Gastrocnemius medialis (tissue), 4 donors: Measurements from ENCODE around the gene MPC1L. TPM values are rescaled to one million over a fixed set of nuclear protein-coding genes. Genes with fewer than 3 reads are reported as not detected.

Experiments
- ATAC-seq, 2 donors: fragments of 150-250 bp; one replicate each; pipeline ENCODE4 v1.9.1; 2016
- DNase-seq, 2 donors: peaks; one replicate each; pipeline ENCODE4 v3.0.0-alpha.2; 2019
- H3K27ac ChIP-seq, 4 donors: fragments of 200-600 bp; sonication (generic); 1 replicate in 1 of 4; 2 replicates in 3 of 4; pipeline ENCODE4 v1.5.1; 2016 to 2018; ENCODE audit warnings: mild to moderate bottlenecking in 2 of 4, moderate library complexity in 1 of 4
- H3K27me3 ChIP-seq, 3 donors: fragments of 200-600 bp; sonication (generic) in 2 of 3; 1 replicate in 1 of 3; 2 replicates in 2 of 3; pipeline versions ENCODE4 v1.5.1 to v1.6.0; 2016 to 2019; ENCODE audit warnings: mild to moderate bottlenecking in 1 of 3, moderate library complexity in 1 of 3
- H3K36me3 ChIP-seq, 2 donors: fragments of 200-600 bp; sonication (generic) in 1 of 2; one replicate each; pipeline ENCODE4 v1.5.1; 2017 to 2018
- H3K4me1 ChIP-seq, 2 donors: fragments of 200-600 bp; sonication (generic) in 1 of 2; one replicate each; pipeline ENCODE4 v1.5.1; 2016 to 2017; ENCODE audit warnings: mild to moderate bottlenecking in 2 of 2
- H3K4me3 ChIP-seq, 4 donors: fragments of 200-600 bp; sonication (generic) in 3 of 4; 1 replicate in 1 of 4; 2 replicates in 3 of 4; pipeline ENCODE4 v1.5.1; 2016 to 2019; ENCODE audit warnings: mild to moderate bottlenecking in 2 of 4
- H3K9me3 ChIP-seq, 3 donors: fragments of 200-600 bp; sonication (generic) in 2 of 3; 1 replicate in 1 of 3; 2 replicates in 2 of 3; pipeline ENCODE4 v1.5.1; 2016 to 2019
- CTCF ChIP-seq, 5 experiments: fragments of 450-650 bp in 3 of 5; fragments of 200-600 bp in 2 of 5; sonication (generic) in 2 of 5; IDR thresholded peaks in 4 of 5; conservative IDR thresholded peaks in 1 of 5; 1 replicate in 4 of 5; 2 replicates in 1 of 5; pipeline ENCODE4 v1.5.1; 2016 to 2019; ENCODE audit warnings: antibody characterized with exemption in 5 of 5, mild to moderate bottlenecking in 3 of 5, moderate library complexity in 3 of 5
- POLR2A ChIP-seq, 2 donors: fragments of 450-650 bp; IDR thresholded peaks; one replicate each; pipeline ENCODE4 v1.6.1; 2017; ENCODE audit warnings: antibody characterized with exemption in 2 of 2, mild to moderate bottlenecking in 2 of 2, moderate library complexity in 2 of 2
- in situ Hi-C, 4 donors: fragments of 200-750 bp; cut with MboI; loops; one replicate each; pipeline versions ENCODE4 v1.15.0 to v1.8.0; 2017; ENCODE audit warnings: low sequenced_read_pairs in 4 of 4
- intact Hi-C: fragments of 100-400 bp; cut with DNase I; formaldehyde crosslinking; loops from one replicate; pipeline ENCODE4 v1.15.1; 2023; ENCODE audit warnings: low total_unique reads
- total RNA-seq, 4 donors: library from RNA; depleted of rRNA; stranded (reverse); fragments of >200 nt; gene quantifications; one replicate each; pipeline versions ENCODE4 v1.1.0 to v1.2.3, GENCODE V29; 2016

The MPC1L gene
- total RNA-seq, 4 donors from 2014 or later = not detected

GRCh38 chrX:40612511-40612910 is 10.7 kb upstream of the MPC1L start:
- intact Hi-C loops = no loop called here
- no peaks in the 10 kb centered on the region for H3K9me3 ChIP-seq
- in situ Hi-C loops = no loop called here
- ATAC-seq = no peak
- no peak overlapping the region for H3K27ac ChIP-seq
- TF ChIP-seq POLR2A (IDR thresholded peaks at IDR 0.05) = no peak
- no peak for TF ChIP-seq CTCF (IDR thresholded peaks at IDR 0.05 in 4 of 5, conservative IDR thresholded peaks at IDR 0.05 in 1 of 5)
- no peaks in the 10 kb centered on the region for H3K4me1 ChIP-seq
- no peak for DNase-seq
- no peaks in the 10 kb centered on the region for H3K36me3 ChIP-seq
- no peak overlapping the region for H3K4me3 ChIP-seq
- H3K27me3 ChIP-seq = peaks cover 0 to 4% (median 0%) of the 10 kb centered on the region in 3 donors

GRCh38 chrX:40615976-40616375 is 7.3 kb upstream of the MPC1L start:
- in situ Hi-C loops (no loop called here), intact Hi-C loops (no loop called here)
- no peaks in the 10 kb centered on the region for H3K27me3 ChIP-seq
- DNase-seq = no peak
- no peak for ATAC-seq
- no peaks in the 10 kb centered on the region for H3K36me3 ChIP-seq
- no peaks in the 10 kb centered on the region for H3K4me1 ChIP-seq
- no peaks in the 10 kb centered on the region for H3K9me3 ChIP-seq
- no peak overlapping the region for H3K27ac ChIP-seq
- TF ChIP-seq POLR2A (IDR thresholded peaks at IDR 0.05) (no peak), CTCF (IDR thresholded peaks at IDR 0.05 in 4 of 5, conservative IDR thresholded peaks at IDR 0.05 in 1 of 5) (no peak)
- no peak overlapping the region for H3K4me3 ChIP-seq

DNA sequence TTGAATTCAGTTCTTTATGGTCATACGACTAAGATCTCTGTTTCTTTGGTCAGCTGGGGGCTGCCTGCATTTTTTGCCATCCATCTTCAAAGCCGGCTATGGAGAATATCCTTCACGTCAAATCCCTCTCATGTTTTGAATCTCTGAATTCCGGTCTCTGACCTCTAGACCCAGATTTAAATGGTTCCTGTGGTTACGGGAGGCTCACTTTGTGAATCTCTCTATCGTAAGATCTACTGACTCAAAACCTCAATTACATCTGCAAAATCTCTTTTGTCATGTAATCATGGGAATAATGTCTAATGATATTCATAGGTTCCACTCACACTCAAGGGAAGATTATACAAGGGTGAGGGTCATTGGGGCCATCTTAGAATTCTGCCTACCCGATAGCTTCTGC is 5.7 kb upstream of the MPC1L start:
- no peaks in the 10 kb centered on the region for H3K27me3 ChIP-seq
- ATAC-seq (no peak), DNase-seq (no peak)
- H3K4me3 ChIP-seq = no peak overlapping the region
- intact Hi-C loops = no loop called here
- no peaks in the 10 kb centered on the region for H3K9me3 ChIP-seq
- no peak for TF ChIP-seq CTCF (IDR thresholded peaks at IDR 0.05 in 4 of 5, conservative IDR thresholded peaks at IDR 0.05 in 1 of 5)
- no peak for TF ChIP-seq POLR2A (IDR thresholded peaks at IDR 0.05)
- no peaks in the 10 kb centered on the region for H3K4me1 ChIP-seq
- H3K36me3 ChIP-seq = no peaks in the 10 kb centered on the region
- in situ Hi-C loops = no loop called here
- H3K27ac ChIP-seq = no peak overlapping the region

DNA sequence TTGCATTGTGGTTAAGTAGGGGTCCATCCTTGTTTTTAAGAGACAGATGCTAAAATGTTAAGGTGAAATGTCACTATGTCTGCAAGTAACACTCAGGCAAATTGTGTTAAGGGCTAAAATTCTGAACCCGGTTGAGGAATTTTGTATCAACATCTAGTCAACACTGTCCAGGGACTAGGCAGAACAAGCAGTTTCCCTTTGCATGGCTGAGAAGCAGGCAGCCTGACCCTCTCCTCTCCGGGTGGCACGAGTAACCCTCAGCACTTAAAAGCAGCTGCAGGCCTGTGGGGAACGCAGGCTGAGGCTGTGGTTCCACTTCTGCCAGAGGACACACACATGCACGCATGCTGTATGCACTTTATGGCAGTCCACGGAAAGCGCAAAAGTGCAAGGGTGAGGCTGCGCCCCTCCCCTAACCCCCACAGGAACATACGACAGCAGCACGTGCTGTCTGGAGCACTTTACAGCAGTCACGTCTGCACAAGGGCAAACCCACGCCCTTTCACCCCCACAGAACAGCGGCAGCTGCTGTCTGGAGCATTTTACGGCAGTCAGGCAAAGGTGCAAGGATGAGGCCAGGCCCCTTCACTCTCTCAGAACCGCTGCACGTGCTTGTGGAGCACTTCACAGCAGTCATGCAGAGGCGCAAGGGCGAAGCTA is 619 bp upstream of the MPC1L start:
- Histone ChIP-seq H3K27ac (no peak overlapping the region), H3K4me3 (no peak overlapping the region), H3K4me1 (no peaks in the 10 kb centered on the region), H3K9me3 (no peaks in the 10 kb centered on the region), H3K27me3 (no peaks in the 10 kb centered on the region), H3K36me3 (peaks cover 0 to 7% of the 10 kb centered on the region in 2 donors)
- DNase-seq = no peak
- TF ChIP-seq POLR2A (IDR thresholded peaks at IDR 0.05) (no peak), CTCF (IDR thresholded peaks at IDR 0.05 in 4 of 5, conservative IDR thresholded peaks at IDR 0.05 in 1 of 5) (no peak)
- in situ Hi-C loops = no loop called here
- ATAC-seq = no peak
- intact Hi-C loops = no loop called here

- in situ Hi-C loops = no loop called here
- Histone ChIP-seq H3K27ac (no peak overlapping the region), H3K36me3 (peaks cover 0 to 14% of the 10 kb centered on the region in 2 donors), H3K4me1 (no peaks in the 10 kb centered on the region), H3K9me3 (no peaks in the 10 kb centered on the region), H3K4me3 (no peak overlapping the region), H3K27me3 (no peaks in the 10 kb centered on the region)
- DNase-seq (no peak), ATAC-seq (no peak)
- intact Hi-C loops = no loop called here
- no peak for TF ChIP-seq CTCF (IDR thresholded peaks at IDR 0.05 in 4 of 5, conservative IDR thresholded peaks at IDR 0.05 in 1 of 5)
- TF ChIP-seq POLR2A (IDR thresholded peaks at IDR 0.05) = no peak
These were observed 437 bp downstream of the MPC1L start for GRCh38 chrX:40623665-40624064.
